OCI-LY1 (cell line): ENCODE measurements around the gene ZBTB16.

Source experiments
- H2AFZ ChIP-seq: fragments of 200-600 bp; sonication (generic), shearing (Covaris generic); 2 replicates; pipeline ENCODE4 v1.6.0; 2014; ENCODE audit warnings: antibody characterized with exemption, mild to moderate bottlenecking, low read length
- H3F3A ChIP-seq: fragments of 200-600 bp; sonication (generic), shearing (Covaris generic); 2 replicates; pipeline ENCODE4 v1.6.0; 2014; ENCODE audit warnings: mild to moderate bottlenecking, antibody characterized with exemption, low read length, moderate library complexity; ENCODE audit not compliant: insufficient read depth
- H3K27ac ChIP-seq: fragments of 200-600 bp; sonication (generic); 2 replicates; pipeline ENCODE4 v1.5.1; 2014; ENCODE audit warnings: low read length, mixed run types, mild to moderate bottlenecking, low read depth; ENCODE audit not compliant: poor library complexity, severe bottlenecking
- H3K27me3 ChIP-seq: fragments of 200-600 bp; sonication (generic); 2 replicates; pipeline ENCODE4 v1.6.0; 2014; ENCODE audit warnings: antibody characterized with exemption, mild to moderate bottlenecking, low read length, moderate library complexity; ENCODE audit not compliant: insufficient read depth
- H3K36me3 ChIP-seq: fragments of 200-600 bp; sonication (generic); 2 replicates; pipeline ENCODE4 v1.6.1; 2014; ENCODE audit warnings: mild to moderate bottlenecking, antibody characterized with exemption, low read length, moderate library complexity, mixed read lengths; ENCODE audit not compliant: insufficient read depth
- H3K4me1 ChIP-seq: fragments of 200-600 bp; sonication (generic); 2 replicates; pipeline ENCODE4 v1.5.1; 2014; ENCODE audit warnings: mild to moderate bottlenecking, low read length, moderate library complexity; ENCODE audit not compliant: insufficient read depth, severe bottlenecking
- H3K4me2 ChIP-seq: fragments of 200-600 bp; sonication (generic), shearing (Covaris generic); 2 replicates; pipeline ENCODE4 v1.6.1; 2014; ENCODE audit warnings: low read length
- H3K4me3 ChIP-seq: fragments of 200-600 bp; sonication (generic); 2 replicates; pipeline ENCODE4 v1.5.1; 2014; ENCODE audit warnings: low read length, low read depth, mild to moderate bottlenecking, mixed read lengths; ENCODE audit not compliant: poor library complexity, severe bottlenecking
- H3K79me2 ChIP-seq: fragments of 200-600 bp; shearing (Covaris generic); 2 replicates; pipeline ENCODE4 v1.6.1; 2016; ENCODE audit warnings: mixed run types, low read length, mixed read lengths; ENCODE audit not compliant: insufficient read depth
- H3K9ac ChIP-seq: fragments of 200-600 bp; sonication (generic), shearing (Covaris generic); 2 replicates; pipeline ENCODE4 v1.6.1; 2014; ENCODE audit warnings: mild to moderate bottlenecking, low read length, mixed read lengths
- H3K9me2 ChIP-seq: fragments of 200-600 bp; sonication (generic), shearing (Covaris generic); 2 replicates; pipeline ENCODE4 v1.6.1; 2014; ENCODE audit warnings: low read depth, mild to moderate bottlenecking, low read length, mixed read lengths
- H3K9me3 ChIP-seq: fragments of 200-600 bp; shearing (Covaris generic); 2 replicates; pipeline ENCODE4 v1.6.1; 2014; ENCODE audit warnings: low read length, mixed read lengths
- H4K20me1 ChIP-seq: fragments of 200-600 bp; sonication (generic), shearing (Covaris generic); 2 replicates; pipeline ENCODE4 v1.6.0; 2016; ENCODE audit warnings: mild to moderate bottlenecking, low read length; ENCODE audit not compliant: insufficient read depth
- CTCF ChIP-seq: fragments of 200-600 bp; sonication (generic), shearing (Covaris generic); IDR thresholded peaks from 2 replicates; pipeline ENCODE4 v1.5.1; 2017; ENCODE audit warnings: mild to moderate bottlenecking, antibody characterized with exemption, low read length, moderate library complexity, mixed read lengths
- EZH2 ChIP-seq: fragments of 200-600 bp; sonication (generic), shearing (Covaris generic); IDR thresholded peaks from 2 replicates; pipeline ENCODE4 v1.8.0; 2017; ENCODE audit warnings: borderline replicate concordance, mixed run types, mild to moderate bottlenecking, antibody characterized with exemption, low read length, moderate library complexity, mixed read lengths

The ZBTB16 gene

GRCh38 chr11:114215871-114216795, 156.6 kb downstream of the ZBTB16 start:
- no peak overlapping the region for H3K4me2 ChIP-seq
- H3K9me3 ChIP-seq: no peaks in the 10 kb centered on the region
- no peak overlapping the region for H2AFZ ChIP-seq
- H3K4me1 ChIP-seq: no peaks in the 10 kb centered on the region
- no peaks in the 10 kb centered on the region for H4K20me1 ChIP-seq
- H3K79me2 ChIP-seq: no peaks in the 10 kb centered on the region
- no peak overlapping the region for H3K4me3 ChIP-seq
- H3F3A ChIP-seq: no peaks in the 10 kb centered on the region
- no peaks in the 10 kb centered on the region for H3K9me2 ChIP-seq
- no peaks in the 10 kb centered on the region for H3K27me3 ChIP-seq
- H3K27ac ChIP-seq: no peak overlapping the region
- H3K9ac ChIP-seq: no peak overlapping the region
- TF ChIP-seq EZH2 (no peak), CTCF (no peak)
- H3K36me3 ChIP-seq: no peaks in the 10 kb centered on the region

GRCh38 chr11:114216796-114217180, 157.3 kb downstream of the ZBTB16 start:
- no peaks in the 10 kb centered on the region for H3F3A ChIP-seq
- H3K4me3 ChIP-seq: no peak overlapping the region
- no peaks in the 10 kb centered on the region for H3K36me3 ChIP-seq
- no peaks in the 10 kb centered on the region for H3K4me1 ChIP-seq
- TF ChIP-seq CTCF: no peak
- TF ChIP-seq EZH2: no peak
- no peak overlapping the region for H3K27ac ChIP-seq
- H4K20me1 ChIP-seq: no peaks in the 10 kb centered on the region
- H3K9ac ChIP-seq: no peak overlapping the region
- H3K27me3 ChIP-seq: no peaks in the 10 kb centered on the region
- no peak overlapping the region for H2AFZ ChIP-seq
- H3K79me2 ChIP-seq: no peaks in the 10 kb centered on the region
- H3K9me3 ChIP-seq: no peaks in the 10 kb centered on the region
- H3K9me2 ChIP-seq: no peaks in the 10 kb centered on the region
- no peak overlapping the region for H3K4me2 ChIP-seq

- Histone ChIP-seq H3K4me2 (no peak overlapping the region), H3K27me3 (no peaks in the 10 kb centered on the region), H3K27ac (no peak overlapping the region), H3K9me3 (no peaks in the 10 kb centered on the region), H3K4me3 (no peak overlapping the region), H2AFZ (no peak overlapping the region), H3K4me1 (no peaks in the 10 kb centered on the region), H3F3A (no peaks in the 10 kb centered on the region), H3K9ac (no peak overlapping the region), H3K79me2 (no peaks in the 10 kb centered on the region), H3K36me3 (no peaks in the 10 kb centered on the region), H4K20me1 (no peaks in the 10 kb centered on the region), H3K9me2 (no peaks in the 10 kb centered on the region)
- TF ChIP-seq CTCF (no peak), EZH2 (no peak)
Observed at GRCh38 chr11:114218508-114218907, 159.0 kb downstream of the ZBTB16 start.
